ENCODE data around the gene SAMD1.

The SAMD1 gene

GRCh38 chr19:14090509-14091080 lies at the start of gene SAMD1:
SAMD1 (minus strand) TSS chr19:14090751.
- DNase-seq, result peak; percentile 90

DNA sequence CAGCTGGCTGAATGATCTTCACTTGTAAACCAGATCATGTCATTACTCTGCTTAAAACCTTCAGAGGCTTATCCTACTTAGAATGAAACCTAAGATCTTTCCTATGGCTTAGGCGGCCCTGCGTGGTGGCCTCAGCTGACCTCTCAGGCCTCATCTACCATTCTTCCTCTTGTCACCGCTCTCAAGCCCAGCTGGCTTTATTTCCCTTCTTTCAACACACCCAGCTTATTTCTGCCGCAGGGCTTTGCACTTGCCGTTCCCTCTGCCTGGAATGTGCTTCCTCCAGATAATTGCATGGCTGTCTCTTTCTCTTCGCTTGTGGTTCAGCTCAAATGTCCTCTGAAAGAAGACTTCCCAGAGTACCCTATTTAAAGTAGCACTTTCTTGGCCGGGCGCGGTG lies 49.4 kb upstream of the SAMD1 start:
- no peak for DNase-seq

- no peak for DNase-seq
Observed at GRCh38 chr19:14138576-14139265, 48.2 kb upstream of the SAMD1 start.

- DNase-seq, result peak; percentile 96
Observed at GRCh38 chr19:14136509-14137281, 46.1 kb upstream of the SAMD1 start, which contains the start of gene ASF1B. ASF1B (minus strand) TSS chr19:14136589; CDS start chr19:14136456, 133 bp downstream.

DNA sequence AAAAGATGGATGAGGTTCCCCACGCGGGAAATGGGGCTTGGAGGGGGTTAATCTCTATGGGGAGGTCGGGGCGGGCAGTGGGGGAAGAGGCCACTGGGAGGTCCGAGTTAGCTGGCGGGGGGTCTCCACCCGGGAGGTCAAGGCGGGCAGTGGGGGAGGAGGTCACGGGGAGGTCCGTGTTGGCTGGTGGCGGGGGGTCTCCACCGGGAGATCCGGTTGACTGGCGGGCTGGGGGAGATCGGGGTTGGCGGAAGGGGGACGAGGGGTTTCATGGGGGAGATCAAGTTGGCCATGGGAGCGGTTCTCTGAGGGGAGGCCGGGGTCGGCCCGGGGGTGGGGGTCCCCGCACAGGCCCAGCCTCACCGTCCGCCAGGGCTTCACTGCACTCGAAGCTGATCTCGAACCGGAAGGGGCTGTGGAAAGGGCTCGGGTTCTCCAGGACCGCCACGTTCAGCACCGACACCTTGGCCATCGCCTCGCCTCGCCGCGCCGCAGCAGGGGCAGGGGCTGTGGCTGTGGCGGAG lies 45.5 kb upstream of the SAMD1 start:
- no peak for DNase-seq

DNA sequence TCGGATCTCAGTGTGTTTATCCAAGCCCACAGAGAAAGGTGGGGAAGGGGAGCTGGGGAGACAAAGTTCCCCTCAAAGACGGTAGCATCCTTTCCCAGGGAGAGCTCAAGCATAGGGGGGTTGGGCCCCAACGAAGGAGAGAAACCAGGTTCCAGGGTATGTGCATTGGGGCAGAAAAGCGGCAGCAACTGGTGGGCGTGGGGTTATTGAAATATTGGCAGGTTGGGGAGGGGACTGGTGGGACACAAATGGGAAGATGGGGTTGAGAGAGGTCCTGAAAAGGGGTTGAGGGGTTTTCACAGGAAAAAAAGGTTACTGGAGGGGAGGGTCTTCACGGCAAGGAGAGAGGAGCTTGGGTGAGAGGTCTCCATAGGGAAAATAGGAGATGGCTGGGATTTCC lies 44.8 kb upstream of the SAMD1 start:
- no peak for DNase-seq

DNA sequence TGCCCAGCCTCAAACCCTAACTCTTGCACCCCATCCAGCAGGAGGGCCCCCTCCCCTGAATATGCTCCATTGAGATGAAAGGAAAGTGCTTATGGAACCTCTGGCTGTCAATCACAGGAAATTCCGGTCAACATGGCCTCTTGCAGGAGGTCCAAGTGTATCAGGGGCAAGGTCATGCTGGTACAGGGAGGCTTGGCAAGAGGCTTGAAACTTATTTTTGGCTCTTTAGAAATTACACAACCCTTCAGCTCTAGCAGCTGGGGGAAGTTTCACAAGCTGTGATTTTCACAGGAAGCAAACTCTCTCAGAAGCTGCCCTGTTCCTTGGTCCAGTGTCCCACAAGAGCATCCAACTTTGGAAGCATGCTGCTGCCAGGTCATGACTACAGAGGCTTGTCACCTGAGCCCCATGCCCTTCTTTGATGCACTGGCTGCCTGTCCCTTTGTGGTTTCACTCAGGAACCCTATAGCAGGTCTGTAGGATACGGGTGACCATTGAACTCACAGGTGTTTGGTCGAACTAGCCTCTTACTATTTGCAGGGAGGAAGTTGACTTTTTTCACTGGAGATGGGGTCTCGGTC lies 37.5 kb upstream of the SAMD1 start:
- DNase-seq, result no peak

DNA sequence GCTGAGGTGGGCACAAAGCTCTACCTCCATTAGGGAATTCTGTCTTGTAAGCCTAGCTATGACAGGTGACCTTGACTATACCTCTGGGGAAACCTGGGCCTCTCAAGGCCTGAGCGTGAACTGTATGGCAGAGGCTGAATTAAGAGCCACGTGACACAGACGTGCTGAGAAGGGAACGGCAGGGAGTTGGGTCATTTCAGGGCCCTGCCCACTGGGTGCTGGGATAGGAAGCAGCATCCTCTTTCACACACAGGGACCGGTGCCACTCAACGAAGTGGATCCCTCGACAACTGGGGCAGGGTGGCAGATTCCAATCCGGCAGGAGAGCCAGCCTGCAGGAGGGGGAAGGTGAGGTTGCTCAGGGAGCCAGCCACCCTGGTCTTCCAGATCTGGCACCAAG lies 36.6 kb upstream of the SAMD1 start:
- no peak for DNase-seq

DNA sequence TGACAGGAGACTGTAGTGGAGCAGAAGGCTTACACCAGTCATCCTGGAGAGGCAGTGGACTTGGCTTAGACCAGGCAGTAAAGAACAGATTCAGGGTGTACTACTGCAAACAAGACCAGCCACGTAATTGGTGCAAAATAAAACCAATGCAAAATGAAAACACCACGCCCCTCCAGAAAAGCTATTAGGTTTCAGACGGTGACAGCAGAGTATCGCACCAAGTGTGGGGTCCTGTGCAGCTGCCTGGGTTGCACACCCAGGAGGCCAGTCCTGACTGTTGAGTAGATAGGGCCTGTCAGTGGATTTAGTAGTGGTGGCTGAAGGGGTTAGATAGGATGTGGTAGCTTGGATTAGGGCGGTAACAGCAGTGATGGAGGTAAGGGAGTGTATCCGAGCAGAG lies 32.4 kb upstream of the SAMD1 start:
- no peak for DNase-seq

GRCh38 chr19:14120497-14120780 lies 29.9 kb upstream of the SAMD1 start:
- DNase-seq, result no peak

DNA sequence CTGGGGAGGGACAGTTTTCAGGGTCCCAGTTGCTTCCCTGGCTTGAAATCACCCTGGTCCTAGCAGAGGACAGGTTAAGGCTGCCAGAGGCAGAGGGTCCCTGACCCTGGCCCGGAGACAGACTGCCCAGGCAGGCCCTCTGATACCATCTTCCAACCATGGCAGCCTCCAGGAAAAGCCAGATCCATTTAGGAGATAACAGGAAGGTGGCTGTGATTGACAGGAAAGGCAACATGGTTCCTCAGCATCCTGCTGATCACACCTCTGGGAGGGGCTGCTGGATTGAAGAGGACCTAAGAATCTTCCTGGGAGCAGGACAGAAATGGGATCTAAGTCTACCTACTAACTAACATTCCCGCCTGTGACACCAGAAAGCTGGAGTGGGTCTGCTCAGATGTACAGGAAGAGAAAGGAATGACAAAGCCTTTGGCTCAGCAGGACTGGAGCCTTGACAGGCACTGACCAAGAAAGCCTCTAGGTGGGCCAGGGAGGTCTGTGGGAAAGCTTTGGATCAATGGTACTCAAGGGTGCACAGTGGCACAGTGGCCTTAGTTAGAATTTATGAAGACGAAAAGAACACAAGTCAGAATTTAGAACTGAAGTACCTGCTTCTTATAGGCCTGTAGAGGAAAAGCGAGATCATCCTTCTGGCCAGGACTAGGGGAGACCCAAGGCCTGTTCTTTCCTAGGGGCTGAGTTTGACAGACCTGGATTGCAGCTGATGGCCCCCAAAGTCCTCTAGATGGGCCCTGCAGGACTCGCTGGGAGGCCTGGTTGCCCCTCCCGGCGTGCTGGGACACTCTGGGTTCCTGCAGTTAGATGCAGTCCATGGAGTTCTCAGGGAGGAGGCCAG lies 29.3 kb upstream of the SAMD1 start:
- no peak for DNase-seq

GRCh38 chr19:14119146-14119545 lies 28.6 kb upstream of the SAMD1 start:
- no peak for DNase-seq

GRCh38 chr19:14118165-14119051 lies 27.9 kb upstream of the SAMD1 start:
- DNase-seq, result peak; percentile 36

- DNase-seq, result peak; percentile 98
Observed at GRCh38 chr19:14117668-14118164, 27.2 kb upstream of the SAMD1 start, which contains the start of gene PRKACA. PRKACA (minus strand) TSS chr19:14117762; CDS start chr19:14117547, 215 bp downstream.

DNA sequence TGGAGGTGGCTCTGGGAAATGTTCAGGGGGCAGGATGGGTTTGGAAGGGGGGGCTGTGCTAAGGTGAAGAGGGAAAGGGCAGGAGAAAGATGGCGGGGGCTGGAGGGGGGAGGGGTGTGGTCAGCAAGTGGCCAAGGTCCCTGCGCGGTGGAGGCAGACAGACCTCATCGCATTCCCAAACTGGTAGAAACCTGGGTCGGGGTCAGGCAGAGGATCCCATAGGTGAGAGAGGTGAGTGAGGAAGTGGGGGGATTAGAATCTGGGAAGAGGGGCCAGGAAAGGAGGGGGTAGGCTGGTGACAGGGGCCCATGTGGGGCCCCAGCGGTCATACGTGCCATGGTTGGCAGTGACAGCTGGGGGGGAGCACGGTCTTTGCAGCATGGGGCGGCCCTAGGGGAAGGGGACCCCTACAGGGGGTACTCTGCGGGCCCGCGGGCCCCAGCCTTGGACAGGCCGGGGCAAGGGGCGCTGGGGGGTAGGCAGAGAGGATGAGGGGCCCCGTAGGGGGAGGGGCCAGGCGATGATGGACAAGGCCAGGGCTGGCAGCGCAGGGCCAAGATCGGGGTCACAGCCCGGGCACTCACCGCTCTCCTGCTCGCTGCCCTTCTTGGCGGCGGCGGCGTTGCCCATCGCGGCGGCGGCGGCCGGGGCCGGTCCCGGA lies 26.5 kb upstream of the SAMD1 start:
- DNase-seq, result peak; percentile 14

- DNase-seq, result no peak
Observed at GRCh38 chr19:14116525-14116917, 26.0 kb upstream of the SAMD1 start.

GRCh38 chr19:14115756-14116155 lies 25.2 kb upstream of the SAMD1 start:
- no peak for DNase-seq

DNA sequence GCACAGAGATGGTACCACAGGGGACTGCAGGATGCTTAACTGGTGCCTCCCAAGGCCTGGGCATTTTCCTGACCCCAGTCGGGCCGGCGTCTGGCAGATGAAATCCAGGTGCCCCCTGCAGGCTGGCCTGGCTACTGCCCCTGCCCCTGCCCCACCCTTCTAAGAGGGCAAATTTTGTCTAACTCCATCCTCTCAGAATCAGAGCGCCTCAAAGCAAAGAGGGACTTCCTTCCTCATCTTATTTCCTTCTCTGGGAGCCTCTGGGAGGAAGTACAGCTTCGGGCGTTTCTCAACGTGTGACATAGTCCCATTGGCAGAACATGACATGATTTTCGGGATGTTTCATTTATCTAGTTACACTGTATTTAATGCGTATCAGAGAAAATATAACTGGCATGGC lies 24.3 kb upstream of the SAMD1 start:
- DNase-seq, result peak; percentile 40

- DNase-seq, result no peak
Observed at GRCh38 chr19:14114439-14114838, 23.9 kb upstream of the SAMD1 start.

GRCh38 chr19:14113762-14114414 lies 23.3 kb upstream of the SAMD1 start:
- peak; percentile 15 for DNase-seq

Measured in activated gamma-delta T cell treated with Interleukin-2 at 50 U/mL for 16 hours (primary cell).